ENCODE results near the gene WNT2B. TPM values are rescaled to one million over a fixed set of nuclear protein-coding genes. Genes with fewer than 3 reads are reported as not detected.

WNT2B gene
- total RNA-seq, 1 experiment from 2014 or later = 1.2 TPM

GRCh38 chr1:112465122-112465521, 43.6 kb upstream of the WNT2B start:
- TF ChIP-seq, protein P1, sequence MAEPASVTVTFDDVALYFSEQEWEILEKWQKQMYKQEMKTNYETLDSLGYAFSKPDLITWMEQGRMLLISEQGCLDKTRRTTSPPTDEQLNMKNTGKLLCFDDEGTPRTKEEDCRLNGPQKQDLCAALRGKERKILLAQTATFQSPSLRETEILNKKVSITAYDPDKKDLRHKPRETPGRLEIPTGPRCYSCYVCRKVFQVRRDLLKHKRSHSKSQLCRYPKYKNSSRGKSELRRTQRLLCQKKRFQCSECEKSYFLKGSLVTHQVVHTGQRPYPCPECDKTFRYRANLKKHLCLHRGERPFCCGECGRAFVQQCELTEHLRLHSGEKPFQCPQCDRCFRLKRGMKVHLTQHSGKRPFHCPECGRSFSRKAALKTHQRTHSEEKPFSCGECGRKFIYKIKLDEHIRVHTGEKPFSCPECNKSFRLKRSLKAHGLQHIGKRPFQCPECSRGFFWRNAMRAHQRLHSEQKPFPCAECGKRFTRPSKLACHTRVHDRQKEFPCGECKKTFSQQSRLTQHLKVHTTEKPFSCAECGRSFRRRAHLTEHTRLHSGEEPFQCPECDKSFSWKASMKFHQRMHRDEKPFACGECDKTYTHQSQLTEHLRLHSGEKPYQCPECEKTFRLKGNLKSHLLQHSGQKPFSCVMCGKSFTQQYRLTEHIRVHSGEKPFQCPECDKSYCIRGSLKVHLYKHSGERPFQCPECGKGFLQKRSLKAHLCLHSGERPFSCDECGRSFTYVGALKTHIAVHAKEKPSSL (CRISPR knock-in tag; conservative IDR thresholded peaks at IDR 0.05) = no peak
- no peak for TF ChIP-seq ZNF219 (CRISPR knock-in tag; IDR thresholded peaks at IDR 0.05; ENCODE audit: borderline replicate concordance)
- no peak for TF ChIP-seq ZBTB21 (CRISPR knock-in tag; IDR thresholded peaks at IDR 0.05; ENCODE audit: borderline replicate concordance)
- TF ChIP-seq, protein P2, sequence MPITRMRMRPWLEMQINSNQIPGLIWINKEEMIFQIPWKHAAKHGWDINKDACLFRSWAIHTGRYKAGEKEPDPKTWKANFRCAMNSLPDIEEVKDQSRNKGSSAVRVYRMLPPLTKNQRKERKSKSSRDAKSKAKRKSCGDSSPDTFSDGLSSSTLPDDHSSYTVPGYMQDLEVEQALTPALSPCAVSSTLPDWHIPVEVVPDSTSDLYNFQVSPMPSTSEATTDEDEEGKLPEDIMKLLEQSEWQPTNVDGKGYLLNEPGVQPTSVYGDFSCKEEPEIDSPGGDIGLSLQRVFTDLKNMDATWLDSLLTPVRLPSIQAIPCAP (CRISPR knock-in tag; IDR thresholded peaks at IDR 0.05) = no peak
- no peak for TF ChIP-seq GTF2I (CRISPR knock-in tag; conservative IDR thresholded peaks at IDR 0.05)
- no peak for TF ChIP-seq RORB (CRISPR knock-in tag; IDR thresholded peaks at IDR 0.05)
- TF ChIP-seq, protein P3, sequence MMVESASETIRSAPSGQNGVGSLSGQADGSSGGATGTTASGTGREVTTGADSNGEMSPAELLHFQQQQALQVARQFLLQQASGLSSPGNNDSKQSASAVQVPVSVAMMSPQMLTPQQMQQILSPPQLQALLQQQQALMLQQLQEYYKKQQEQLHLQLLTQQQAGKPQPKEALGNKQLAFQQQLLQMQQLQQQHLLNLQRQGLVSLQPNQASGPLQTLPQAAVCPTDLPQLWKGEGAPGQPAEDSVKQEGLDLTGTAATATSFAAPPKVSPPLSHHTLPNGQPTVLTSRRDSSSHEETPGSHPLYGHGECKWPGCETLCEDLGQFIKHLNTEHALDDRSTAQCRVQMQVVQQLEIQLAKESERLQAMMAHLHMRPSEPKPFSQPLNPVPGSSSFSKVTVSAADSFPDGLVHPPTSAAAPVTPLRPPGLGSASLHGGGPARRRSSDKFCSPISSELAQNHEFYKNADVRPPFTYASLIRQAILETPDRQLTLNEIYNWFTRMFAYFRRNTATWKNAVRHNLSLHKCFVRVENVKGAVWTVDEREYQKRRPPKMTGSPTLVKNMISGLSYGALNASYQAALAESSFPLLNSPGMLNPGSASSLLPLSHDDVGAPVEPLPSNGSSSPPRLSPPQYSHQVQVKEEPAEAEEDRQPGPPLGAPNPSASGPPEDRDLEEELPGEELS (CRISPR knock-in tag; IDR thresholded peaks at IDR 0.05) = no peak
- no peak for TF ChIP-seq TEAD4 (CRISPR knock-in tag; IDR thresholded peaks at IDR 0.05)
- TF ChIP-seq CREB1 (CRISPR knock-in tag; IDR thresholded peaks at IDR 0.05) = no peak
- TF ChIP-seq, protein P4, sequence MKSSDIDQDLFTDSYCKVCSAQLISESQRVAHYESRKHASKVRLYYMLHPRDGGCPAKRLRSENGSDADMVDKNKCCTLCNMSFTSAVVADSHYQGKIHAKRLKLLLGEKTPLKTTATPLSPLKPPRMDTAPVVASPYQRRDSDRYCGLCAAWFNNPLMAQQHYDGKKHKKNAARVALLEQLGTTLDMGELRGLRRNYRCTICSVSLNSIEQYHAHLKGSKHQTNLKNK (CRISPR knock-in tag; IDR thresholded peaks at IDR 0.05) = no peak
- TF ChIP-seq MYBL2 (CRISPR knock-in tag; IDR thresholded peaks at IDR 0.05) = no peak
- TF ChIP-seq ZNF671 (CRISPR knock-in tag; IDR thresholded peaks at IDR 0.05) = no peak
- TF ChIP-seq RELA (CRISPR knock-in tag; IDR thresholded peaks at IDR 0.05; ENCODE audit: borderline replicate concordance) = no peak
- TF ChIP-seq ETV6 (CRISPR knock-in tag; IDR thresholded peaks at IDR 0.05) = no peak
- TF ChIP-seq MAX (CRISPR knock-in tag; IDR thresholded peaks at IDR 0.05) = no peak
- no peak for TF ChIP-seq E2F4 (CRISPR knock-in tag; IDR thresholded peaks at IDR 0.05; ENCODE audit: borderline replicate concordance, low read depth)
- TF ChIP-seq PRRX2 (CRISPR knock-in tag; IDR thresholded peaks at IDR 0.05) = no peak
- no peak for TF ChIP-seq NR1H2 (CRISPR knock-in tag; IDR thresholded peaks at IDR 0.05)
- DNase-seq (ENCODE audit: low spot score) = no peak
- Mint-ChIP-seq H3K27me3 (ENCODE audit: low read depth) (peaks cover 24% of the 10 kb centered on the region), H3K9me3 (no peaks in the 10 kb centered on the region), H3K36me3 (no peaks in the 10 kb centered on the region), H3K27ac (no peak overlapping the region), H3K4me1 (peaks cover 38% of the 10 kb centered on the region), H3K4me3 (no peak overlapping the region)
- no peak for ATAC-seq
- CTCF ChIA-PET = interaction anchor here (0.5 to 5.1 kb wide), 13 partner anchors 10 to 250 kb away, joined by 3 to 80 read pairs (median 5); partner anchors contain the start of genes CTTNBP2NL, PPM1J and WNT2B
- POLR2A ChIA-PET = interaction anchor here (1.5 kb wide), 1 partner anchor 209 kb away, joined by 4 read pairs; the partner anchor contains the start of gene MOV10

DNA sequence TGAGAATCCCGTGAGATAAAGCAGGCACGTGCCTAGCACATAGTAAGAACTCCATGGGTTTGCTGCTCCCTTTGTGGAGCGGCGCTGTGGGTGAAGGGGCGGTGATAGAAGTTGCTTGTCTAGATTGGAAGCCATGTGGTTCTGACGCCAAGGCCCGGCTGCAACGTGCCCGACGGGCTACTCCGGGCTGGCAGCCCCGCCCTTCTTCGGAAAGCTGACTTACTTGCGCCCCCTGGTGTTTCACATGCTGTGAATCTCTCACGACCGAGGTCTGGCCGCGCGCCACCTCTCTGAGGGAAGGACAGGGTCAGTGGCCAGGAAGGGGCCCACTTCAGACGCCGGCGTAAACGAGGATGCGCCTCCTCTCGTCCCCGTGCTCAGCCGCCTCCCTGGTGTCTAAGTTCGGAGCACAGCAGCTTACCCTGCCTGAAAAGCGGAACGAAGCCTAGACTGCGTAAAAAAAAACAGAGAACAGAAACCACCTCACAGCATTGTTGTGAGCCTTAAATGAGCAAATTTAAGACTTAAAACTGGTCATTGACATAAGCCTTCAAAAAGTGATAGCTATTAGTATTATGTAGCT, 42.6 kb upstream of the WNT2B start:
- Mint-ChIP-seq H3K4me1 (peaks cover 30% of the 10 kb centered on the region), H3K27ac (no peak overlapping the region), H3K4me3 (peak overlapping the region; percentile 63), H3K9me3 (no peaks in the 10 kb centered on the region), H3K36me3 (no peaks in the 10 kb centered on the region), H3K27me3 (ENCODE audit: low read depth) (peaks cover 24% of the 10 kb centered on the region)
- ATAC-seq (peak; percentile 85), DNase-seq (ENCODE audit: low spot score) (peak; percentile 95)
- ChIA-PET CTCF (interaction anchor here (0.6 to 5.1 kb wide), 19 partner anchors 9 to 249 kb away, joined by 3 to 80 read pairs (median 5); partner anchors contain the start of genes CTTNBP2NL, PPM1J and WNT2B), POLR2A (interaction anchor here (1.4 to 1.5 kb wide), 2 partner anchors 75 to 208 kb away, joined by 4 read pairs; partner anchors contain the start of gene MOV10)
- peak; percentile 73 for TF ChIP-seq FOXP1 (CRISPR knock-in tag; IDR thresholded peaks at IDR 0.05; ENCODE audit: borderline replicate concordance)
- no peak for TF ChIP-seq ZNF121 (CRISPR knock-in tag; IDR thresholded peaks at IDR 0.05)
- TF ChIP-seq SMAD3 (CRISPR knock-in tag; IDR thresholded peaks at IDR 0.05; ENCODE audit: borderline replicate concordance) = 0 out of 2 replicates have a peak, but pooled peaks have one; percentile 46
- TF ChIP-seq FOXK1 (CRISPR knock-in tag; IDR thresholded peaks at IDR 0.05) = peak; percentile 43
- TF ChIP-seq ZBTB43 (CRISPR knock-in tag; IDR thresholded peaks at IDR 0.05) = peak; percentile 74; the same call in 1 of the 2 replicates
- peak; percentile 97 for TF ChIP-seq MAX (CRISPR knock-in tag; IDR thresholded peaks at IDR 0.05)
- no peak for TF ChIP-seq CBFB (CRISPR knock-in tag; IDR thresholded peaks at IDR 0.05; ENCODE audit: low read depth)
- TF ChIP-seq, protein P4 (CRISPR knock-in tag; IDR thresholded peaks at IDR 0.05) = no peak
- TF ChIP-seq, protein P2 (CRISPR knock-in tag; IDR thresholded peaks at IDR 0.05) = no peak

All from WTC11 (cell line).